DND-41 (cell line): ENCODE data around the gene FBLN7.

Experiments used
- ATAC-seq: fragments of 200-7000 bp; cut with Tn5 transposase; 3 replicates; pipeline ENCODE4 v1.9.1; 2021; ENCODE audit warnings: low read depth; ENCODE audit not compliant: insufficient read depth
- DNase-seq: peaks from one replicate; pipeline ENCODE4 v3.0.0-alpha.2; 2020
- H2AFZ ChIP-seq: 2 replicates; pipeline ENCODE4 v1.6.0; 2012; ENCODE audit warnings: low read depth, low read length
- H3K27ac ChIP-seq: 2 replicates; pipeline ENCODE4 v1.5.1; 2012; ENCODE audit warnings: low read length, inconsistent platforms
- H3K27me3 ChIP-seq: fragments of 200-600 bp; sonication (generic); 2 replicates; pipeline ENCODE4 v1.6.0; 2012; ENCODE audit warnings: low read length, mild to moderate bottlenecking, inconsistent platforms; ENCODE audit not compliant: insufficient read depth, poor library complexity
- H3K36me3 ChIP-seq: 2 replicates; pipeline ENCODE4 v1.5.1; 2012; ENCODE audit warnings: low read length, inconsistent platforms; ENCODE audit not compliant: insufficient read depth
- H3K4me1 ChIP-seq: 2 replicates; pipeline ENCODE4 v1.5.1; 2012; ENCODE audit warnings: mild to moderate bottlenecking, low read length; ENCODE audit not compliant: insufficient read depth
- H3K4me2 ChIP-seq: 2 replicates; pipeline ENCODE4 v1.6.0; 2012; ENCODE audit warnings: mild to moderate bottlenecking, moderate library complexity, low read length, inconsistent platforms; ENCODE audit not compliant: insufficient read depth
- H3K4me3 ChIP-seq, 2 experiments: fragments of 200-600 bp in 1 of 2; shearing (Covaris generic) in 1 of 2; 2 replicates each; pipeline ENCODE4 v1.5.1; 2012 to 2016; ENCODE audit warnings: inconsistent platforms in 2 of 2, low read length in 2 of 2, mild to moderate bottlenecking in 2 of 2, low read depth in 1 of 2, moderate library complexity in 1 of 2
- H3K79me2 ChIP-seq: 2 replicates; pipeline ENCODE4 v1.6.0; 2012; ENCODE audit warnings: low read length, inconsistent platforms; ENCODE audit not compliant: insufficient read depth
- H3K9ac ChIP-seq: 2 replicates; pipeline ENCODE4 v1.6.0; 2012; ENCODE audit warnings: low read depth, mild to moderate bottlenecking, inconsistent platforms, low read length, moderate library complexity
- H3K9me3 ChIP-seq: 2 replicates; pipeline ENCODE4 v1.5.1; 2012; ENCODE audit warnings: low read length, moderate library complexity, mild to moderate bottlenecking, inconsistent platforms; ENCODE audit not compliant: insufficient read depth, severe bottlenecking
- H4K20me1 ChIP-seq: 2 replicates; pipeline ENCODE4 v1.6.0; 2012; ENCODE audit warnings: low read length; ENCODE audit not compliant: insufficient read depth
- CTCF ChIP-seq: IDR thresholded peaks from 2 replicates; pipeline ENCODE4 v1.5.1; 2012; ENCODE audit warnings: borderline replicate concordance, low read length, moderate library complexity, mild to moderate bottlenecking; ENCODE audit not compliant: poor library complexity, severe bottlenecking; ENCODE audit errors: extremely low read depth
- EZH2 ChIP-seq: IDR thresholded peaks from 3 replicates; pipeline ENCODE4 v1.6.1; 2012; ENCODE audit warnings: borderline replicate concordance, low read depth, mild to moderate bottlenecking, moderate library complexity, low read length, inconsistent platforms; ENCODE audit not compliant: severe bottlenecking

FBLN7 gene

GRCh38 chr2:112165296-112165695 lies 27.1 kb downstream of the FBLN7 start:
- Histone ChIP-seq H3K36me3 (no peaks in the 10 kb centered on the region), H3K9ac (no peak overlapping the region), H3K4me3 (no peak overlapping the region), H3K27me3 (no peaks in the 10 kb centered on the region), H3K4me2 (no peak overlapping the region), H3K4me1 (no peaks in the 10 kb centered on the region), H3K79me2 (no peaks in the 10 kb centered on the region), H3K27ac (no peak overlapping the region), H2AFZ (no peak overlapping the region), H3K9me3 (no peaks in the 10 kb centered on the region), H4K20me1 (no peaks in the 10 kb centered on the region)
- DNase-seq (no peak), ATAC-seq (no peak)
- TF ChIP-seq CTCF: no peak
- TF ChIP-seq EZH2: no peak

- ATAC-seq (no peak), DNase-seq (no peak)
- H4K20me1 ChIP-seq: no peaks in the 10 kb centered on the region
- H3K9me3 ChIP-seq: no peaks in the 10 kb centered on the region
- H3K9ac ChIP-seq: no peak overlapping the region
- H3K4me3 ChIP-seq: no peak overlapping the region
- H2AFZ ChIP-seq: no peak overlapping the region
- no peak overlapping the region for H3K27ac ChIP-seq
- H3K4me2 ChIP-seq: no peak overlapping the region
- H3K4me1 ChIP-seq: no peaks in the 10 kb centered on the region
- no peaks in the 10 kb centered on the region for H3K79me2 ChIP-seq
- TF ChIP-seq EZH2: no peak
- no peak for TF ChIP-seq CTCF
- no peaks in the 10 kb centered on the region for H3K36me3 ChIP-seq
- H3K27me3 ChIP-seq: no peaks in the 10 kb centered on the region
These were observed 28.8 kb downstream of the FBLN7 start for GRCh38 chr2:112166806-112167499.

GRCh38 chr2:112168422-112169124 lies 30.4 kb downstream of the FBLN7 start:
- Histone ChIP-seq H3K9me3 (no peaks in the 10 kb centered on the region), H3K27me3 (no peaks in the 10 kb centered on the region), H3K36me3 (no peaks in the 10 kb centered on the region), H4K20me1 (no peaks in the 10 kb centered on the region), H3K9ac (no peak overlapping the region), H3K79me2 (no peaks in the 10 kb centered on the region), H2AFZ (no peak overlapping the region), H3K4me1 (no peaks in the 10 kb centered on the region), H3K4me2 (no peak overlapping the region), H3K27ac (no peak overlapping the region), H3K4me3 (no peak overlapping the region)
- DNase-seq (no peak), ATAC-seq (no peak)
- TF ChIP-seq CTCF: no peak
